GM12878 (cell line): ENCODE measurements around the gene COL18A1. TPM values are rescaled to one million over a fixed set of nuclear protein-coding genes. Genes with fewer than 3 reads are reported as not detected.

Experiments
- ATAC-seq: fragments of 200-7000 bp; cut with Tn5 transposase; 3 replicates; pipeline ENCODE4 v1.9.1; 2020; ENCODE audit warnings: mild to moderate bottlenecking, moderate library complexity
- BruUV-seq: library from RNA; stranded (reverse); fragments of 400-500 nt; replicated peaks from 2 replicates; lab custom pipeline; 2021; lab: Mats Ljungman, UMichigan
- CTCF ChIA-PET: fragments of 300-600 bp; sonication (Branson Sonifier 250); formaldehyde crosslinking; extraction: SDS; loops from one replicate; lab custom pipeline; 2021; ENCODE audit warnings: inconsistent platforms; lab: Yijun Ruan, JAX
- POLR2A ChIA-PET: fragments of 350-600 bp; formaldehyde crosslinking; extraction: SDS; loops from one replicate; lab custom pipeline; 2021; ENCODE audit warnings: inconsistent platforms; lab: Charles Lee
- RAD21 ChIA-PET: fragments of 300-600 bp; sonication (Branson Sonifier 250); formaldehyde crosslinking; loops from one replicate; lab custom pipeline; 2023; ENCODE audit warnings: antibody characterized with exemption; ENCODE audit not compliant: unreplicated experiment; lab: Charles Lee
- SMC1A ChIA-PET: fragments of 300-600 bp; sonication (Branson Sonifier 250); formaldehyde crosslinking; loops from one replicate; lab custom pipeline; 2023; ENCODE audit not compliant: unreplicated experiment, uncharacterized antibody; lab: Charles Lee
- DNase-seq: peaks from one replicate; pipeline ENCODE4 v3.0.0-alpha.2; 2011; ENCODE audit warnings: low read depth, low spot score
- FAIRE-seq: peaks from 3 replicates; lab custom pipeline; 2011; peaks lifted over from hg19 to GRCh38; lab: Jason Lieb, UNC
- H2AFZ ChIP-seq: 2 replicates; pipeline ENCODE4 v1.6.0; 2011; ENCODE audit warnings: low read depth, low read length, control low read depth; ENCODE audit not compliant: control insufficient read depth
- H3K27ac ChIP-seq: 2 replicates; pipeline ENCODE4 v1.5.1; 2011; ENCODE audit warnings: control low read depth; ENCODE audit not compliant: control insufficient read depth, insufficient read depth
- H3K27me3 ChIP-seq, 2 experiments: replicated peaks in 1 of 2; 2 replicates each; pipeline versions ENCODE4 v1.6.0 to v1.6.1; 2011; ENCODE audit warnings: low read length in 1 of 2; ENCODE audit not compliant: control insufficient read depth in 2 of 2, insufficient read depth in 2 of 2
- H3K36me3 ChIP-seq, 2 experiments: 2 replicates each; pipeline ENCODE4 v1.5.1; 2011; ENCODE audit warnings: low read length in 1 of 2; ENCODE audit not compliant: control insufficient read depth in 2 of 2, insufficient read depth in 2 of 2
- H3K4me1 ChIP-seq: 2 replicates; pipeline ENCODE4 v1.6.1; 2011; ENCODE audit warnings: mild to moderate bottlenecking, low read length, moderate library complexity, mixed read lengths; ENCODE audit not compliant: control insufficient read depth, insufficient read depth
- H3K4me2 ChIP-seq: 2 replicates; pipeline ENCODE4 v1.6.0; 2011; ENCODE audit warnings: control low read depth; ENCODE audit not compliant: control insufficient read depth, insufficient read depth
- H3K4me3 ChIP-seq: fragments of 200-600 bp; sonication (generic); 2 replicates; pipeline ENCODE4 v1.5.1; 2016
- H3K79me2 ChIP-seq: 2 replicates; pipeline ENCODE4 v1.6.0; 2011; ENCODE audit warnings: low read length; ENCODE audit not compliant: control insufficient read depth, insufficient read depth
- H3K9ac ChIP-seq: 2 replicates; pipeline ENCODE4 v1.8.0; 2011; ENCODE audit warnings: low read length, control low read depth, mixed read lengths; ENCODE audit not compliant: control insufficient read depth, insufficient read depth
- H3K9me3 ChIP-seq: replicated peaks from 3 replicates; pipeline ENCODE4 v1.5.1; 2011; ENCODE audit warnings: mild to moderate bottlenecking, low read length; ENCODE audit not compliant: control insufficient read depth, insufficient read depth
- H4K20me1 ChIP-seq: 2 replicates; pipeline ENCODE4 v1.6.0; 2011; ENCODE audit not compliant: control insufficient read depth, insufficient read depth
- FOS ChIP-seq: IDR thresholded peaks from 3 replicates; pipeline ENCODE4 v1.6.1; 2011; ENCODE audit warnings: borderline replicate concordance; ENCODE audit not compliant: insufficient read length; ENCODE audit errors: extremely low read depth
- HDGF ChIP-seq: fragments of 450-650 bp; IDR thresholded peaks from 2 replicates; pipeline ENCODE4 v1.6.1; 2016; ENCODE audit warnings: antibody characterized with exemption
- KAT2A ChIP-seq: conservative IDR thresholded peaks from 2 replicates; pipeline ENCODE4 v1.6.1; 2011; ENCODE audit warnings: low read depth, low read length; ENCODE audit not compliant: control insufficient read depth
- MTA3 ChIP-seq: IDR thresholded peaks from 2 replicates; pipeline ENCODE4 v1.6.1; 2012; ENCODE audit warnings: low read length, inconsistent platforms, borderline replicate concordance
- NBN ChIP-seq: fragments of 450-650 bp; IDR thresholded peaks from 2 replicates; pipeline ENCODE4 v1.6.1; 2016
- PKNOX1 ChIP-seq: fragments of 450-650 bp; IDR thresholded peaks from 2 replicates; pipeline ENCODE4 v1.6.1; 2016; ENCODE audit warnings: mild to moderate bottlenecking
- RB1 ChIP-seq: fragments of 450-650 bp; formaldehyde crosslinking; IDR thresholded peaks from 2 replicates; pipeline ENCODE4 v1.6.1; 2017; ENCODE audit warnings: mild to moderate bottlenecking, borderline replicate concordance
- RUNX3 ChIP-seq: IDR thresholded peaks from 2 replicates; pipeline ENCODE4 v1.6.1; 2012; ENCODE audit warnings: low read length, inconsistent platforms
- SUPT20H ChIP-seq: IDR thresholded peaks from 2 replicates; pipeline ENCODE4 v1.6.1; 2011; ENCODE audit warnings: low read depth, mild to moderate bottlenecking, low read length, moderate library complexity, borderline replicate concordance; ENCODE audit not compliant: control insufficient read depth
- TARDBP ChIP-seq: IDR thresholded peaks from 2 replicates; pipeline ENCODE4 v1.6.1; 2016; ENCODE audit warnings: borderline replicate concordance
- YY1 ChIP-seq: IDR thresholded peaks from 2 replicates; pipeline ENCODE4 v1.6.1; 2011; ENCODE audit warnings: low read depth, mild to moderate bottlenecking, low read length
- WGBS: methylation state at CpG from one replicate; pipeline ENCODE4 v1.1.6; 2016; ENCODE audit warnings: low lambda C conversion rate; ENCODE audit not compliant: insufficient replicate concordance, insufficient coverage; ENCODE audit errors: missing lambda C conversion rate; 5-methylcytosine and 5-hydroxymethylcytosine counted together
- in situ Hi-C: fragments of 300-500 bp; cut with MboI; formaldehyde crosslinking; loops from 9 replicates; pipeline ENCODE4 v1.14.3; 2018; ENCODE audit warnings: mixed read lengths
- intact Hi-C: fragments of 100-400 bp; cut with micrococcal nuclease; formaldehyde crosslinking; loops from one replicate; pipeline ENCODE4 v1.14.2; 2022; ENCODE audit not compliant: unreplicated experiment
- polyA plus RNA-seq, 11 experiments: library from polyadenylated mRNA; depleted of rRNA in 4 of 11; unstranded in 6 of 11; stranded (reverse) in 5 of 11; fragments of >200 nt; fragmentation: Nextera tagmentation in 4 of 11; fragmentation: Illumina TruSeq in 1 of 11; extraction: Ambion mirVana in 4 of 11; extraction: Trizol in 1 of 11; gene quantifications; 1 replicate in 1 of 11; 2 replicates in 10 of 11; pipeline versions ENCODE4 v1.2.1 to v1.2.3, GENCODE V29; 2011 to 2016; ENCODE audit warnings: inconsistent platforms in 2 of 11, missing spikeins in 2 of 11, low read depth in 1 of 11
- total RNA-seq, 4 experiments: library from RNA; depleted of rRNA in 3 of 4; stranded (reverse); fragments of >200 nt in 3 of 4; fragmentation: Illumina TruSeq in 1 of 4; extraction: Trizol in 1 of 4; gene quantifications; 2 replicates each; pipeline versions ENCODE4 v1.2.1 to v1.2.3, GENCODE V29; 2013 to 2021

Gene COL18A1
- total and polyA plus RNA-seq, 10 of the 15 experiments (the other 5 are each of a cell fraction or from before 2014, with no cell fraction given), result under 0.01 to 0.49 (median 0.09) TPM; not detected in 3

GRCh38 chr21:45557616-45558043, 152.7 kb downstream of the COL18A1 start:
- 54% methylated on average over 12 of the region's 14 CpGs for WGBS
- Histone ChIP-seq H3K4me3 (no peak overlapping the region), H3K9ac (no peak overlapping the region), H3K27ac (no peak overlapping the region), H3K4me2 (no peak overlapping the region), H3K27me3 (no peaks in the 10 kb centered on the region; a peak in 1 of 4 replicates), H3K9me3 (no peaks in the 10 kb centered on the region), H3K4me1 (peaks cover 6% of the 10 kb centered on the region), H3K79me2 (peaks cover 2% of the 10 kb centered on the region), H4K20me1 (no peaks in the 10 kb centered on the region), H2AFZ (no peak overlapping the region), H3K36me3 (no peaks in the 10 kb centered on the region)
- CTCF ChIA-PET, result interaction anchor here (1.6 to 3.1 kb wide), 6 partner anchors 18 to 323 kb away, joined by 6 to 82 read pairs (median 15); no protein-coding TSS in a partner anchor
- ATAC-seq, result no peak
- RAD21 ChIA-PET, result interaction anchor here (0.8 to 3.4 kb wide), 4 partner anchors 39 to 267 kb away, joined by 3 to 42 read pairs (median 25); no protein-coding TSS in a partner anchor
- no peak for TF ChIP-seq PKNOX1
- TF ChIP-seq TARDBP, result no peak
- TF ChIP-seq YY1, result no peak
- TF ChIP-seq SUPT20H, result no peak
- no peak for TF ChIP-seq HDGF
- TF ChIP-seq NBN, result no peak
- TF ChIP-seq FOS, result no peak
- TF ChIP-seq RUNX3, result no peak
- TF ChIP-seq RB1, result no peak
- no peak for TF ChIP-seq KAT2A
- TF ChIP-seq MTA3, result no peak
- in situ Hi-C loops, result loop anchor here (5.0 kb wide), 2 partner anchors 40 to 260 kb away; no protein-coding TSS in a partner anchor
- POLR2A ChIA-PET, result no interaction called here
- BruUV-seq, result no TSS peak
- SMC1A ChIA-PET, result interaction anchor here (2.2 to 2.7 kb wide), 3 partner anchors 38 to 262 kb away, joined by 14 to 46 read pairs (median 38); no protein-coding TSS in a partner anchor
- no peak for FAIRE-seq
- intact Hi-C loops, result loop anchor here (2.0 kb wide), 1 partner anchor 85 kb away; the partner anchor contains the start of gene PCBP3
- DNase-seq, result no peak
